GM23338 (cell line): ENCODE data around the gene NFATC2IP. TPM values are rescaled to one million over a fixed set of nuclear protein-coding genes. Genes with fewer than 3 reads are reported as not detected.

Experiments
- ATAC-seq: fragments of 200-7000 bp; cut with Tn5 transposase; 3 replicates; pipeline ENCODE4 v1.9.1; 2020
- DNase-seq: peaks from one replicate; pipeline ENCODE4 v3.0.0-alpha.2; 2015; ENCODE audit warnings: low spot score
- H2AFZ ChIP-seq: fragments of 200-600 bp; sonication (generic); 2 replicates; pipeline ENCODE4 v1.8.0; 2016; ENCODE audit warnings: antibody characterized with exemption, mild to moderate bottlenecking, moderate library complexity
- H3F3A ChIP-seq: fragments of 200-600 bp; sonication (generic); replicated peaks from 2 replicates; pipeline ENCODE4 v1.8.0; 2017; ENCODE audit warnings: antibody characterized with exemption, mixed run types, low read depth
- H3K27ac ChIP-seq: fragments of 200-600 bp; sonication (generic); 2 replicates; pipeline ENCODE4 v1.6.1; 2016; ENCODE audit warnings: low read depth
- H3K27me3 ChIP-seq: fragments of 200-600 bp; sonication (generic); 2 replicates; pipeline ENCODE4 v1.8.0; 2016; ENCODE audit warnings: mild to moderate bottlenecking, mixed run types, moderate library complexity; ENCODE audit not compliant: insufficient read depth
- H3K36me3 ChIP-seq: fragments of 200-600 bp; sonication (generic); 2 replicates; pipeline ENCODE4 v1.8.0; 2016; ENCODE audit warnings: mild to moderate bottlenecking; ENCODE audit not compliant: insufficient read depth
- H3K4me1 ChIP-seq: fragments of 200-600 bp; sonication (generic); 2 replicates; pipeline ENCODE4 v1.8.0; 2016; ENCODE audit warnings: mild to moderate bottlenecking, moderate library complexity; ENCODE audit not compliant: insufficient read depth
- H3K4me2 ChIP-seq: fragments of 200-600 bp; sonication (generic); 2 replicates; pipeline ENCODE4 v1.7.1; 2017; ENCODE audit warnings: mixed run types
- H3K4me3 ChIP-seq: fragments of 200-600 bp; sonication (generic); 2 replicates; pipeline ENCODE4 v1.6.1; 2016; ENCODE audit warnings: mixed run types
- H3K79me2 ChIP-seq: fragments of 200-600 bp; sonication (generic); replicated peaks from 2 replicates; pipeline ENCODE4 v1.8.0; 2017; ENCODE audit warnings: mild to moderate bottlenecking; ENCODE audit not compliant: insufficient read depth
- H3K9me2 ChIP-seq: fragments of 200-600 bp; sonication (generic); 2 replicates; pipeline ENCODE4 v1.8.0; 2017; ENCODE audit not compliant: insufficient read depth
- H4K20me1 ChIP-seq: fragments of 200-600 bp; sonication (generic); replicated peaks from 2 replicates; pipeline ENCODE4 v1.8.0; 2017; ENCODE audit warnings: mild to moderate bottlenecking; ENCODE audit not compliant: insufficient read depth
- H3K27ac Mint-ChIP-seq: 2 replicates; pipeline ENCODE4 v1.8.0; 2020; ENCODE audit warnings: inconsistent platforms, mild to moderate bottlenecking, moderate library complexity, mixed read lengths
- H3K27me3 Mint-ChIP-seq: 3 replicates; pipeline ENCODE4 v1.8.0; 2022; ENCODE audit warnings: low read depth, mild to moderate bottlenecking, moderate library complexity, mixed read lengths, inconsistent platforms; ENCODE audit not compliant: insufficient read depth, poor library complexity
- H3K36me3 Mint-ChIP-seq: 3 replicates; pipeline ENCODE4 v1.8.0; 2021; ENCODE audit warnings: low read depth, mild to moderate bottlenecking, inconsistent platforms, moderate library complexity, mixed read lengths
- H3K4me1 Mint-ChIP-seq: 3 replicates; pipeline ENCODE4 v1.8.0; 2020; ENCODE audit warnings: mild to moderate bottlenecking, inconsistent platforms, mixed read lengths
- H3K4me3 Mint-ChIP-seq: 3 replicates; pipeline ENCODE4 v1.8.0; 2021; ENCODE audit warnings: moderate library complexity, mild to moderate bottlenecking, inconsistent platforms, mixed read lengths
- H3K9me3 Mint-ChIP-seq: 3 replicates; pipeline ENCODE4 v1.8.0; 2020; ENCODE audit warnings: moderate library complexity, mild to moderate bottlenecking, inconsistent platforms, mixed read lengths
- CTCF ChIP-seq, 2 experiments: fragments of 200-600 bp in 1 of 2; sonication (generic) in 1 of 2; conservative IDR thresholded peaks; 2 replicates each; pipeline versions ENCODE4 v1.5.1 to v1.6.1; 2016 to 2017; ENCODE audit warnings: antibody characterized with exemption in 2 of 2, low read depth in 2 of 2, mild to moderate bottlenecking in 2 of 2, moderate library complexity in 1 of 2
- ETS1 ChIP-seq: IDR thresholded peaks from 2 replicates; pipeline ENCODE4 v1.6.1; 2016; ENCODE audit warnings: antibody characterized with exemption
- EZH2phosphoT487 ChIP-seq: fragments of 200-600 bp; sonication (generic); IDR thresholded peaks from one replicate; pipeline ENCODE4 v1.8.1; 2018; ENCODE audit warnings: antibody characterized with exemption; ENCODE audit not compliant: unreplicated experiment
- JUNB ChIP-seq: IDR thresholded peaks from one replicate; pipeline ENCODE4 v1.6.1; 2016; ENCODE audit warnings: antibody characterized with exemption; ENCODE audit not compliant: unreplicated experiment
- REST ChIP-seq: IDR thresholded peaks from one replicate; pipeline ENCODE4 v1.6.1; 2018; ENCODE audit warnings: antibody characterized with exemption; ENCODE audit not compliant: unreplicated experiment
- STAT1 ChIP-seq: IDR thresholded peaks from one replicate; pipeline ENCODE4 v1.6.1; 2016; ENCODE audit warnings: antibody characterized with exemption; ENCODE audit not compliant: unreplicated experiment
- ZNF331 ChIP-seq: fragments of 250-450 bp; sonication (Bioruptor Pico); IDR thresholded peaks from 2 replicates; pipeline ENCODE4 v1.5.0; 2020; ENCODE audit warnings: low read depth, mild to moderate bottlenecking, moderate library complexity
- ZNF462 ChIP-seq: fragments of 250-450 bp; sonication (Bioruptor Pico); IDR thresholded peaks from 2 replicates; pipeline ENCODE4 v1.5.0; 2020; ENCODE audit warnings: mild to moderate bottlenecking, moderate library complexity
- polyA plus RNA-seq: library from polyadenylated mRNA; unstranded; fragments of >200 nt; fragmentation: Nextera tagmentation; extraction: Ambion mirVana; gene quantifications from 2 replicates; pipeline ENCODE4 v1.2.1, GENCODE V29; 2016
- total RNA-seq: library from RNA; depleted of rRNA; stranded (reverse); fragments of >200 nt; shearing (Covaris generic); gene quantifications from 2 replicates; pipeline ENCODE4 v1.2.3, GENCODE V29; 2014

The NFATC2IP gene
- total and polyA plus RNA-seq, 2 experiments from 2014 or later = 23.5 to 65.4 TPM

- TF ChIP-seq REST = no peak
- no peak for TF ChIP-seq CTCF (conservative IDR thresholded peaks at IDR 0.05; ENCODE audit: low read depth in 2 of 2)
- TF ChIP-seq JUNB = no peak
- TF ChIP-seq ZNF331 = no peak
- TF ChIP-seq EZH2phosphoT487 = no peak
Observed at GRCh38 chr16:28902909-28903308, 47.8 kb upstream of the NFATC2IP start (continued).

- Histone ChIP-seq H3K4me3 (no peak overlapping the region), H3K9me2 (no peaks in the 10 kb centered on the region), H4K20me1 (no peaks in the 10 kb centered on the region), H3K36me3 (0 out of 2 replicates have a peak, but pooled peaks cover 5% of the 10 kb centered on the region), H3K27me3 (no peaks in the 10 kb centered on the region), H2AFZ (no peak overlapping the region), H3K4me1 (no peaks in the 10 kb centered on the region), H3K27ac (no peak overlapping the region), H3K79me2 (no peaks in the 10 kb centered on the region), H3F3A (no peaks in the 10 kb centered on the region), H3K4me2 (no peak overlapping the region)
- H3K36me3 Mint-ChIP-seq = no peaks in the 10 kb centered on the region; the same call in 2 of the 3 replicates
- no peaks in the 10 kb centered on the region for H3K4me1 Mint-ChIP-seq
- H3K9me3 Mint-ChIP-seq = no peaks in the 10 kb centered on the region
- no peak overlapping the region for H3K4me3 Mint-ChIP-seq
- H3K27me3 Mint-ChIP-seq = peaks cover 3% of the 10 kb centered on the region
- DNase-seq (no peak), ATAC-seq (no peak)
- H3K27ac Mint-ChIP-seq = no peak overlapping the region
- TF ChIP-seq STAT1 (no peak), ZNF462 (CRISPR knock-in tag) (no peak), ETS1 (no peak)
Observed at GRCh38 chr16:28903344-28904042, 47.2 kb upstream of the NFATC2IP start.
